H9 (cell line): Measurements from ENCODE around the gene PDCD11. TPM values are rescaled to one million over a fixed set of nuclear protein-coding genes. Genes with fewer than 3 reads are reported as not detected.
"Not testable (repeated sequence)": the region's sequence is repeated elsewhere in the genome, so short reads cannot be mapped to it uniquely, and the experiment has no call there.

Experiments used
- DNase-seq: peaks from one replicate; pipeline ENCODE4 v3.0.0-alpha.2; 2017
- H2AFZ ChIP-seq: one replicate; pipeline ENCODE4 v1.6.1; 2013; ENCODE audit warnings: mild to moderate bottlenecking, low read length, control low read depth, moderate library complexity
- H2AK5ac ChIP-seq: 2 replicates; pipeline ENCODE4 v1.6.1; 2013; ENCODE audit warnings: low read length, control low read depth, mixed read lengths; ENCODE audit not compliant: insufficient read length
- H2BK120ac ChIP-seq: one replicate; pipeline ENCODE4 v1.6.1; 2013; ENCODE audit warnings: low read depth, mild to moderate bottlenecking, low read length, control low read depth, inconsistent platforms; ENCODE audit not compliant: poor library complexity, severe bottlenecking
- H2BK12ac ChIP-seq: 2 replicates; pipeline ENCODE4 v1.6.1; 2013; ENCODE audit warnings: low read length, control low read depth, mixed read lengths, low read depth; ENCODE audit not compliant: insufficient read length
- H2BK15ac ChIP-seq: 2 replicates; pipeline ENCODE4 v1.6.1; 2013; ENCODE audit warnings: low read depth, low read length, control low read depth
- H2BK20ac ChIP-seq: one replicate; pipeline ENCODE4 v1.6.1; 2013; ENCODE audit warnings: low read depth, mild to moderate bottlenecking, low read length, control low read depth, inconsistent platforms; ENCODE audit not compliant: poor library complexity, severe bottlenecking
- H2BK5ac ChIP-seq: 2 replicates; pipeline ENCODE4 v1.6.1; 2013; ENCODE audit warnings: low read length, control low read depth, mixed read lengths; ENCODE audit not compliant: insufficient read length
- H3K14ac ChIP-seq: 2 replicates; pipeline ENCODE4 v1.6.1; 2013; ENCODE audit warnings: low read length, control low read depth; ENCODE audit not compliant: insufficient read depth
- H3K18ac ChIP-seq: 2 replicates; pipeline ENCODE4 v1.6.1; 2013; ENCODE audit warnings: low read depth, mild to moderate bottlenecking, mixed read lengths, low read length, control low read depth; ENCODE audit not compliant: insufficient read length
- H3K23ac ChIP-seq: 2 replicates; pipeline ENCODE4 v1.6.1; 2013; ENCODE audit warnings: low read length, control low read depth, mixed read lengths, low read depth; ENCODE audit not compliant: insufficient read length
- H3K23me2 ChIP-seq: 2 replicates; pipeline ENCODE4 v1.6.1; 2013; ENCODE audit warnings: low read depth, mild to moderate bottlenecking, mixed read lengths, low read length, control low read depth; ENCODE audit not compliant: insufficient read length, poor library complexity, severe bottlenecking
- H3K27ac ChIP-seq: 2 replicates; pipeline ENCODE4 v1.5.1; 2013; ENCODE audit warnings: low read length, control low read depth, mixed read lengths, low read depth; ENCODE audit not compliant: insufficient read length
- H3K27me3 ChIP-seq: 2 replicates; pipeline ENCODE4 v1.6.1; 2013; ENCODE audit warnings: low read length, control low read depth, inconsistent platforms; ENCODE audit not compliant: insufficient read depth
- H3K4ac ChIP-seq: 2 replicates; pipeline ENCODE4 v1.6.1; 2013; ENCODE audit warnings: low read depth, mild to moderate bottlenecking, control low read depth, inconsistent platforms, low read length, moderate library complexity
- H3K4me1 ChIP-seq: 2 replicates; pipeline ENCODE4 v1.6.1; 2013; ENCODE audit warnings: low read length, control low read depth, inconsistent platforms; ENCODE audit not compliant: insufficient read depth
- H3K4me2 ChIP-seq: 2 replicates; pipeline ENCODE4 v1.6.1; 2013; ENCODE audit warnings: low read length, control low read depth, mixed read lengths; ENCODE audit not compliant: insufficient read length, insufficient read depth
- H3K56ac ChIP-seq: 2 replicates; pipeline ENCODE4 v1.6.1; 2013; ENCODE audit warnings: low read depth, mild to moderate bottlenecking, mixed read lengths, low read length, control low read depth; ENCODE audit not compliant: insufficient read length
- H3K79me1 ChIP-seq: 2 replicates; pipeline ENCODE4 v1.6.1; 2013; ENCODE audit warnings: low read depth, mild to moderate bottlenecking, moderate library complexity, low read length, control low read depth, inconsistent platforms; ENCODE audit not compliant: insufficient read depth, poor library complexity, severe bottlenecking
- H3K79me2 ChIP-seq: 2 replicates; pipeline ENCODE4 v1.6.1; 2013; ENCODE audit warnings: low read length, control low read depth, inconsistent platforms; ENCODE audit not compliant: insufficient read depth
- H3K9ac ChIP-seq: 2 replicates; pipeline ENCODE4 v1.6.1; 2013; ENCODE audit warnings: low read length, control low read depth, mixed read lengths; ENCODE audit not compliant: insufficient read length; ENCODE audit errors: extremely low read depth
- H3K9me3 ChIP-seq: one replicate; pipeline ENCODE4 v1.6.1; 2013; ENCODE audit warnings: low read depth, low read length, inconsistent platforms; ENCODE audit not compliant: control insufficient read depth
- H3T11ph ChIP-seq: one replicate; pipeline ENCODE4 v1.6.1; 2013; ENCODE audit warnings: mild to moderate bottlenecking, low read length, control low read depth, inconsistent platforms
- H4K20me1 ChIP-seq: one replicate; pipeline ENCODE4 v1.6.1; 2013; ENCODE audit not compliant: control insufficient read depth, insufficient read length, insufficient read depth
- H4K5ac ChIP-seq: 2 replicates; pipeline ENCODE4 v1.6.1; 2013; ENCODE audit warnings: low read depth, mild to moderate bottlenecking, mixed read lengths, low read length, control low read depth; ENCODE audit not compliant: insufficient read length
- H4K8ac ChIP-seq: replicated peaks from 2 replicates; pipeline ENCODE4 v1.6.1; 2013; ENCODE audit warnings: low read length, control low read depth, mixed read lengths, low read depth; ENCODE audit not compliant: insufficient read length
- H4K91ac ChIP-seq: 2 replicates; pipeline ENCODE4 v1.6.1; 2013; ENCODE audit warnings: low read depth, mild to moderate bottlenecking, moderate library complexity, mixed read lengths, low read length, control low read depth; ENCODE audit not compliant: insufficient read length
- H3K27ac Mint-ChIP-seq, 3 experiments: 2 replicates in 2 of 3; 3 replicates in 1 of 3; pipeline ENCODE4 v1.8.0; 2020 to 2021; ENCODE audit warnings: mixed read lengths in 3 of 3, mild to moderate bottlenecking in 1 of 3, moderate library complexity in 1 of 3
- H3K27me3 Mint-ChIP-seq: 2 replicates; pipeline ENCODE4 v1.8.0; 2021; ENCODE audit warnings: low read depth, mild to moderate bottlenecking, moderate library complexity, mixed read lengths
- H3K36me3 Mint-ChIP-seq, 3 experiments: 2 replicates in 2 of 3; 3 replicates in 1 of 3; pipeline ENCODE4 v1.8.0; 2020 to 2021; ENCODE audit warnings: low read depth in 3 of 3, mixed read lengths in 3 of 3; ENCODE audit not compliant: insufficient read depth in 1 of 3
- H3K4me1 Mint-ChIP-seq, 2 experiments: 2 replicates each; pipeline ENCODE4 v1.8.0; 2020; ENCODE audit warnings: mixed read lengths in 2 of 2
- H3K4me3 Mint-ChIP-seq, 2 experiments: 2 replicates in 1 of 2; 3 replicates in 1 of 2; pipeline ENCODE4 v1.8.0; 2020 to 2021; ENCODE audit warnings: mild to moderate bottlenecking in 2 of 2, mixed read lengths in 2 of 2, moderate library complexity in 1 of 2
- H3K9me3 Mint-ChIP-seq, 2 experiments: 2 replicates in 1 of 2; 3 replicates in 1 of 2; pipeline ENCODE4 v1.8.0; 2020; ENCODE audit warnings: mild to moderate bottlenecking in 2 of 2, mixed read lengths in 2 of 2, moderate library complexity in 1 of 2
- WGBS: extraction: QIAGEN DNeasy Blood & Tissue Kit; methylation state at CpG from one replicate; pipeline ENCODE4 v1.1.7; 2013; ENCODE audit warnings: missing lambda C conversion rate, low lambda C conversion rate, mixed read lengths; ENCODE audit not compliant: insufficient read length; ENCODE audit errors: extremely low coverage; 5-methylcytosine and 5-hydroxymethylcytosine counted together
- total RNA-seq: library from RNA; stranded (reverse); gene quantifications from 2 replicates; pipeline ENCODE4 v1.2.1, GENCODE V29; 2021
- TF ChIP-seq, protein P1 (sequence below): fragments of 200-600 bp; sonication (generic); conservative IDR thresholded peaks from 3 replicates; pipeline ENCODE4 v1.8.0; 2021; ENCODE audit warnings: antibody characterized with exemption, mild to moderate bottlenecking

PDCD11 gene
- total RNA-seq, 1 experiment from 2014 or later = 99.5 TPM

DNA sequence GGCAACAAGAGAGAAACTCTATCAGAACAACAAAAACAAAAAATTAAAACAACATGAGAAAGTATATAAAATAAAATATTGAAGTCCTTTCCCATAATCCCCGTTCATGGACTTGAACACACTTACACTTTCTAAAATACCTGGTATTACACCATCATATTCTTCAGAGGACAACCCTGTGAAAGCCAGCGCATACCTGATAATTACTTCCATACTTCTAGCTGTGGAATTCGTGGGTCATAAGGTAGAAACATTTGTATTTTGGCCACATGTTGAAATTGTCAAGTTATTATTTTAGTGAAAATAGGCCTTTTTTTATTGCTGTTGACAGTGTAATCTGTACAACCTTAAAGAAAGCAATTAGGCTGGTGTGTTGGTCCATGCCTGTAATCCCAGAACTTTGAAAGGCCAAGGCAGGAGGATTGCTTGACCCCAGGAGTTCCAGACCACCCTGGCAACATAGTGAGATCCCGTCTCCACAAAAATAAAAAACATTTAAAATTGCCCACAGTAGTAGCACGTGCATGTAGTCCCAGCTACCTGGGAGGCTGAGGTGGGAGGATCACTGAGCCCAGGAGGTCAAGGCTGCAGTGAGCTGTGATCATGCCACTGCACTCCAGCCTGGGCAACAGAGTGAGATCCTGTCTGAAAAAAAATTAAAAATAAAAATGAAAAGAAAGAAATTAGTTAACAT lies 40.4 kb upstream of the PDCD11 start:
- H3K27me3 ChIP-seq = no peaks in the 10 kb centered on the region
- no peaks in the 10 kb centered on the region for H3K79me2 ChIP-seq
- H2BK12ac ChIP-seq = no peak overlapping the region
- no peak overlapping the region for H3K14ac ChIP-seq
- no peak overlapping the region for H3K23ac ChIP-seq
- H3K18ac ChIP-seq = no peak overlapping the region
- H3K4me2 ChIP-seq = no peak overlapping the region
- no peak overlapping the region for H3K56ac ChIP-seq
- H2BK120ac ChIP-seq = no peak overlapping the region
- H3K23me2 ChIP-seq = no peaks in the 10 kb centered on the region
- H4K8ac ChIP-seq = no peak overlapping the region
- H4K20me1 ChIP-seq = no peaks in the 10 kb centered on the region
- H3K4ac ChIP-seq = no peak overlapping the region
- Mint-ChIP-seq H3K9me3 (no peaks in the 10 kb centered on the region; a peak in 1 of 5 replicates), H3K4me3 (no peak overlapping the region), H3K36me3 (no peaks in the 10 kb centered on the region), H3K4me1 (peaks cover 0 to 6% of the 10 kb centered on the region in 2 experiments; a peak in 2 of 4 replicates), H3K27ac (no peak overlapping the region), H3K27me3 (no peaks in the 10 kb centered on the region)
- no peak overlapping the region for H2AK5ac ChIP-seq
- no peaks in the 10 kb centered on the region for H3K9me3 ChIP-seq
- H3T11ph ChIP-seq = no peak overlapping the region
- no peak overlapping the region for H3K9ac ChIP-seq
- no peaks in the 10 kb centered on the region for H3K4me1 ChIP-seq
- H2BK5ac ChIP-seq = no peak overlapping the region
- H4K91ac ChIP-seq = no peak overlapping the region
- no CpG with 5 or more reads among the region's 5 CpGs for WGBS
- H2AFZ ChIP-seq = no peak overlapping the region
- no peak overlapping the region for H2BK20ac ChIP-seq
- H3K27ac ChIP-seq = no peak overlapping the region
- TF ChIP-seq, protein P1, sequence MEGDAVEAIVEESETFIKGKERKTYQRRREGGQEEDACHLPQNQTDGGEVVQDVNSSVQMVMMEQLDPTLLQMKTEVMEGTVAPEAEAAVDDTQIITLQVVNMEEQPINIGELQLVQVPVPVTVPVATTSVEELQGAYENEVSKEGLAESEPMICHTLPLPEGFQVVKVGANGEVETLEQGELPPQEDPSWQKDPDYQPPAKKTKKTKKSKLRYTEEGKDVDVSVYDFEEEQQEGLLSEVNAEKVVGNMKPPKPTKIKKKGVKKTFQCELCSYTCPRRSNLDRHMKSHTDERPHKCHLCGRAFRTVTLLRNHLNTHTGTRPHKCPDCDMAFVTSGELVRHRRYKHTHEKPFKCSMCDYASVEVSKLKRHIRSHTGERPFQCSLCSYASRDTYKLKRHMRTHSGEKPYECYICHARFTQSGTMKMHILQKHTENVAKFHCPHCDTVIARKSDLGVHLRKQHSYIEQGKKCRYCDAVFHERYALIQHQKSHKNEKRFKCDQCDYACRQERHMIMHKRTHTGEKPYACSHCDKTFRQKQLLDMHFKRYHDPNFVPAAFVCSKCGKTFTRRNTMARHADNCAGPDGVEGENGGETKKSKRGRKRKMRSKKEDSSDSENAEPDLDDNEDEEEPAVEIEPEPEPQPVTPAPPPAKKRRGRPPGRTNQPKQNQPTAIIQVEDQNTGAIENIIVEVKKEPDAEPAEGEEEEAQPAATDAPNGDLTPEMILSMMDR = no peak
- H3K79me1 ChIP-seq = no peaks in the 10 kb centered on the region
- no peak overlapping the region for H2BK15ac ChIP-seq
- H4K5ac ChIP-seq = no peak overlapping the region
- no peak for DNase-seq

DNA sequence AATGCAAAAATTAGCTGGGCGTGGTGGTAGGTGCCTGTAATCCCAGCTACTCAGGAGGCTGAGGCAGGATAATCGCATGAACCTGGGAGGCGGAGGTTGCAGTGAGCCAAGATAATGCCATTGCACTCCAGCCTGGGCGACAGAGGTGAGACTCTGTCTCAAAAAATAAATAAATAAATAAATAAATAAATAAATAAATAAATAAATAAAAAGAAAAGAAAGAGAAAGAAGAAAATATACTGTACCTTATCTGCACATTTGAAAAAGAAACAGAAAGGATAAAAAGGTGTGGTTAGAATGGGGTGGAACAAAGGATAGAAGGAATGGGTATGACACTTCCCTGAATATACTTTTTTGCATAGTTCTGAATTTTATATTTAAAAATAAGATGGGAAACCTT lies 36.9 kb upstream of the PDCD11 start:
- not testable (repeated sequence) for H3K18ac ChIP-seq, H2BK20ac ChIP-seq, H3K4me1 ChIP-seq, H4K5ac ChIP-seq, H3K9me3 Mint-ChIP-seq, H2BK15ac ChIP-seq, H3T11ph ChIP-seq, H3K4me2 ChIP-seq, H2AFZ ChIP-seq, H3K27me3 ChIP-seq, H3K56ac ChIP-seq, H3K23me2 ChIP-seq, H3K23ac ChIP-seq, H4K91ac ChIP-seq, H3K4me3 Mint-ChIP-seq, H3K4ac ChIP-seq, H3K9me3 ChIP-seq, H4K8ac ChIP-seq, H3K79me2 ChIP-seq, H2BK12ac ChIP-seq, H4K20me1 ChIP-seq, DNase-seq, H2BK5ac ChIP-seq, H3K36me3 Mint-ChIP-seq, H3K27ac ChIP-seq, H3K4me1 Mint-ChIP-seq, H2BK120ac ChIP-seq, H3K9ac ChIP-seq, H2AK5ac ChIP-seq, H3K27me3 Mint-ChIP-seq, H3K79me1 ChIP-seq, H3K27ac Mint-ChIP-seq, H3K14ac ChIP-seq
- no CpG with 5 or more reads among the region's 4 CpGs for WGBS
